HG02885 (cell line): ENCODE results near the gene OS9.

Experiments used
- ATAC-seq: cut with Tn5 transposase; IDR thresholded peaks from one replicate; pipeline ENCODE4 v1.9.1; 2021; ENCODE audit warnings: mild to moderate bottlenecking; ENCODE audit not compliant: unreplicated experiment, poor library complexity

OS9 gene

GRCh38 chr12:57732726-57733593 is 39.0 kb downstream of the OS9 start:
- ATAC-seq = no peak

DNA sequence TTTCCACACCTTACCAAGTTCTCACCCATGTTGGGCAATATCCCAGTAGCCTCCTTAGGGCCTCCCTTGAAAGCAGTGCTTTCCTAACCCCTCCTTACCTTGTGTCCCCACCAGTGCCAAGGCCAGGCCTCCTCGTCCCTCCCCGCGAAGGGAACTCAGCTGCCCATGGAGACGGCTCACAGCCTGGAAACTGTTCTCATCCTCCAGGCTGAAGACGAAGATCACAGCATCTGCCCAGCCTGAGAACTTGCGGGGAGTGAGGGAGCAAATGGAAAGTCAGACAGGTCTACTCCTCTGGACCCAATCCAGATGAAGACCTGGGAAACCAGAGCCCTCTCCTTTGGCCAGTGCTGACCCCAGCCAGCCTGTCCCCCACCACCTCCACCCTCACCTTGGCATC is 40.0 kb downstream of the OS9 start:
- no peak for ATAC-seq

DNA sequence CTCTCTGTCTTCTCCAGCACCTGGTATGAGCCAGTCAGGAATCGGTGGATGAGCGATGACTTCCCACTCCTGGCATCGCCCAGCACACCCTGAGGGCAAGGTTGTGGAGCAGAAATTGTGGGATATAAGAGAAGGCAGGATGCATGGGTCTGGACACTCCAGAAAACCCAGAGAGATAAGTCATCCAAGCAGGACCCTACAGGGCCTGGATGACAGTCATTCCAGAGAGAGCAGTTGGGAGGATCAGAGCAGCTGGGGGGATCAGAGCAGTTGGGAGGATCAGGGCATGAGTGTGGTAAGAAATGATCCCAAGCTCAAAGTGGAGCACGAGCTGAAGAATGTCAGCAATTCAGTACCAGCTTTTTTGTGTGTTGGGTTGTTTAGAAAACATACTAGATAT is 40.7 kb downstream of the OS9 start:
- ATAC-seq = no peak

GRCh38 chr12:57735198-57735855 is 41.4 kb downstream of the OS9 start:
- ATAC-seq = no peak

- no peak for ATAC-seq
Measured at GRCh38 chr12:57735952-57736740, 42.2 kb downstream of the OS9 start.

DNA sequence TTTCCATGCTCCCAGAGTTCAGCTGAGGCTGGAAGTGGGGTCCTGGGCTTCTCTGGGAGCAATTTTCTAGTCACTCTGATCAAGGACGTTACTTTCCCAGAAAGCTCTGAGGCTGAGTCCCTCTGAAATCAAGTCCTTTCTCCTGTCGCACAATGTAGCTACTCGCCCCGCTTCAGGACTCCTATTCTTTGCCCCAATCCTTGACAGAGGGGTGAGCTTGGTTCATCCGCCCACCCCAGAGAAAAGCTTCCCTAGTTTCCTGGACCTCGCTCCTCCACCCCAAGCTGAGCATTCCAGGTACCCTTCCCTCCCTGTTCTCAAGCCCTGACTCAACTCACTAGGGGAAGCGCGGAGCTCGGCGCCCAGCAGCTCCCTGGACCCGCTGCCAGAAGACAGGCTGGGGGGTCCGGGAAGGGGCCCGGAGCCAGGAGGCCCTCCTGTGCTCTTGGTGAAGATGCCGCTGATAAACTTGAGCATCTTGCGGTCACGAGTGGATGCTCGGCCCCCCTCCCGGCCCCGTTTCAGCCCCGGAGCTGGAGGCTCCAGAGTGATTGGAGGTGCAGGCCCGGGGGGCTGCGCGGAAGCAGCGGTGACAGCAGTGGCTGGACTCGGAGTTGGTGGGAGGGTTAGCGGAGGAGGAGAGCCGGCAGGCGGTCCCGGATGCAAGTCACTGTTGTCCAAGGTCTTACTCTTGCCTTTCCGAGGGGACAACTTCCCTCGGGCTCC is 43.0 kb downstream of the OS9 start:
- ATAC-seq = no peak

GRCh38 chr12:57737467-57738460 is 43.8 kb downstream of the OS9 start:
- ATAC-seq = no peak

DNA sequence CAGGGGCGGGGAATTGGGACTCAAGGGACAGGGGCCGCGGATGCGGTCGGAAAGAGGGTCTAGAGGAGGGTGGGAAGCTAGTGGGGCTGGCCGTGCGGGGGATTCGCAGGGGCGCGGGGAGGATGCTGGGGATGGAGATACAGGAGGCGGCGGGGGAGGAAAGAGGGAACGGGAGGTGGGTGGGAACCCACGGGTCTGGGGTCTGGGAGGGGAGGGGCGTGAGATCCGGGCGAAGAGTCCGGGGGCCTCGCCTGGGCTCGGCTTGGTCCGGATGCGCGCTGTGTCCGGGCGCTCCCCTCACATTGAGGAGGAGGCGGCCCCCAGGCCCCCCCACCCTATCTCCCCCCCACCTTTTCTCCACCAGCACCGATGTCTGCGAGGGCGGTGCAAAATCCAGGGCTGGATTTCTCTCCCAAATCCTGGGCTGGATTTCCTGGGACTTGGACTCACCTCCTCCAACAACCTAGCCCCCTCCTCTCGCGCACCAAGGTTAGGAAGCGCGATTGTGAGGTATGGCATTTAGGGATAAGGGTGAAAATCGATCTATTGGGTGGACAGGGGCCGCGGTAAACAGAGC is 44.8 kb downstream of the OS9 start, which contains the start of gene AGAP2:
Gene AGAP2 (minus strand): TSS at position 82 of the 577 bp plus-strand sequence. CDS start 496 bp downstream, outside the sequence.
- no peak for ATAC-seq

DNA sequence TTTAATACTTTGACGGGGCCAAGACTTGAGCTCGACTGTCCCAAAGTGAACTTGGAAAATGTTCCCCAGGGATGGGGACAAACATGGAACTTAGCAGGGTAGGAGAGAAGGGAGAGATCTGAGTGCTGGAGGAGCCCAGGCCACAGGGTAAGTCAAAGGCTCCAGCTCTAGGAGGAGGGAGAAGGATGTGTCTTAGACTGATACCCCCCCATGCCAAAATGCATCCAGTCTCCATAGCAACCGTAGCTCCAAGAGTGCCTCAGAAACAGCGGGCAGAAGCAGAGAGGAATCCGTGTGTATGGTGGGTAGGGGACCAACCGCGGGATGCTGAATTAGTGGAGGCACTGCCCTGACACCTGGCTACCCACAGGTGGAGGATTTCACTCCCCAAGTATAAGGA is 45.5 kb downstream of the OS9 start:
- no peak for ATAC-seq

DNA sequence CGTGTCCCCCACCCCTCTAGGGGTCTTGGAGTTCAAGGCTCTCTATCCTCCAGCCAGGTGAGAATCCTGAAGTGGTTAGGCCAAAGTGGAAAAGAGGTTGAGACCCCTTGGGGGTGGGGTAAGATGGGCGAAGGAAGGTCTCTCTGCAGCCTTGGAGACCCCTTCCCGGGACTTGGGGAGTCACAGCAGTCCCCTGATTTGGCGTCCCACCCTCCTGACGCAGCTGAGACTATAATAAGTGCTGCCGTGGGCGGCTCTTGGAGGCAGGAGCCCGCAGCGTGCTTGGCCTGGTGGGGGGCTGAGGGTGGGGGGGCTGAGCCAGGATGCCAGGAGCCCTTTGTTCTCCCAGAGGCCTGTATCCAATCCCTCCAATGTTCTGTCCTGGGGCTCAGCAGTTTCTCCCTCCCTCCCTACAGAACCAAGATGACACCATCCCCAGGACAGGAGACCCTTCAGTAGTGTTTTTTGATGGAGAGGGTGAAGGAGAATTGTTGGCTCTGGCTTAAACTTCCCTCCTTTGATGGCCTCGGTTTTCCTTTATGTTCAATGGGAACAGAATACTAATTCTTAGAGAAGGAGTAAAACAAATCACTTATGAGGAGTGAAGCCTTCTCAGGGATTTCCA is 46.1 kb downstream of the OS9 start:
- ATAC-seq = no peak

DNA sequence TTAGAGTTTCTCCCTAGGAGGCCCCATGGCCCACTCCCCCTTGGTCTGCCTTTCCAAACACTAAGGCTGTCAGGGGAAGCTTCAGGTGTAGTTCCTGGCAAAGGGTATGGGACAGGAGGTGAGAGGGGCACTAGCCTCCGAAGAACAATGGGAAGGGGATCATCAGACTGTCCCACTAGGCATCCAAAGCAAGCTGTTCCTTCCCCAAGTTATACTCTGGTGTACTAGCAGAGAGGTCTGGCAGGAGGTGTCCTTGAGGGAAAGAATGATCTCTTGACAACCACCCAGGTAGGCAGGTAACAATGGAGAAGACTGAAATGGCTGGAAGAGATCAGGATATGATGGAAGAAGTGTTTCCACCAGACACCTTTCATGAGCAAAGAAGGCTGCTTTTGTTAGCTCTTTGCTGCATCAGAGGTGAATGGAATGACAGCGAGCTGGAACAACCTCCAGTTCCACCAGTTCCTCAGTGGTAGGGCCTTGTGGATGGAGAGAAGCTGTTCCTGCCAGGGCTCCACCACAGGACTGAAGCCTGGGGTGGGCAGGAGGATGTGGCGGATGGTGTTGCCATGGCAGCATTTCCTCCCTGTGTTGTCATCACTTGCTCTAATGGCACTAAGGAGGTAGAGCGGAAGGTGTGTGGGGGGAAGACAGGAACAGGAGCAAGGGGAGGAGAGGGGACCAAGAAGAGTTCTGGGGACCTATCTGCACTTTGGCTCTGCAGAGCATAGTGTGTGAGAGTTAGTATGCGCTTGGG is 46.9 kb downstream of the OS9 start:
- ATAC-seq = peak; percentile 42

DNA sequence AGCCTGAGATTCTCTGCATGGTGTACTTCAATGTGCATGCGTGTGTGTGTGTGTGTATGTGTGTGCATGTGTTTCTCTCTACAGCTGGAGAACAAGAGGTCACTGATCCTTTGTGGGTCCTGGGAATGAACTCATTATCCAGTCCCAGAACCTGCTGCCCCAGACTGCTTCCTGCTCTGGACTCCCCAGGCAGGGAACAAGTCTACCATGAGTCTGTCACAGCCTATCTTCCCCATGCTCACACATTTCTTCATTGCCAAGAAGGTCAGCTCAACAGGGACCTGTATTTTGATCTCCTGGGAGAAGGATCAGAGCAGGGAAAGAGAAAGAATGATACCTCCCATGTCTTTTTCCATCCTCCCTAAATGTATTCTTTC is 47.5 kb downstream of the OS9 start:
- no peak for ATAC-seq

DNA sequence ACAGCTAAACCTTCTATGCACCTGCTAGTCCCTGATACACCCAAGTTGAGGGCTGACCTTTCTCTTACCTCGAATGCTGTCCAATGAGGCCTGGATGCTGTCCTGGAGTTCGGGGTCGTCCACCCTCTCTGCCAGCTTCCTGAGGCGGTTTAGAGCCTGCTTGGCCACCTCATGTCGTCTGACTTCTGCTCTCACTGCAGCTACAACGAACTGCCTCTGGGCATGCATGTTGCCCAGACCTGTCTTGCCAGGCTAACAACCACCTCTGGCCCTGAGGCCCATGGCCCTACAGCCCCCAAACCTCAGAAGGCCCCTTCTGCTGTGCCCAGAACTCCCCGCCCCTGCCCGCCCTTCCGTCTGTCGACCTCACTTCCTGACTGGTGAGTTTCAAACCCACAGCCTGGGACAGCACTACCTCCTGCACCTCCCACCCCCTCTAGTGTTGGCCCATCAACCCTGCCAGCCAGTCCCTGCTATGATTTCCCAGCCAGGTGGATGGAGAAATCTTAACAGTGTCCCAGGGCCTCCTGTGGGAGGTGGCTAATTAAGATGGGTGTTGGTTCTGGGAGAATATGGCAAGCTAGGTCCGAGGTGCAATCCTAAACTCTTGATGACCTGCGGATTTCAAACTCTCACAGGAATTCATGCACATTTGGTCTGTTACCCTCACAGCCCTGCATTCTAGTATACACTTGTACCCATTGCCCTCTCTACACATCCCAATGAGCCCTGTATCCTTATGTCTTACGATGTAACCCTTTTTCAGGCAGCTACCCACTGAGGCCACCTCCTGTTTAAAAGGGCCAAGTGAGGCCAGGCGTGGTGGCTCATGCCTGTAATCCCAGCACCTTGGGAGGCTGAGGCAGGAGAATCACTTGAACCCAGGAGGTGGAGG is 48.2 kb downstream of the OS9 start:
- peak; percentile 65 for ATAC-seq

GRCh38 chr12:57743769-57744168 is 49.8 kb downstream of the OS9 start:
- no peak for ATAC-seq

DNA sequence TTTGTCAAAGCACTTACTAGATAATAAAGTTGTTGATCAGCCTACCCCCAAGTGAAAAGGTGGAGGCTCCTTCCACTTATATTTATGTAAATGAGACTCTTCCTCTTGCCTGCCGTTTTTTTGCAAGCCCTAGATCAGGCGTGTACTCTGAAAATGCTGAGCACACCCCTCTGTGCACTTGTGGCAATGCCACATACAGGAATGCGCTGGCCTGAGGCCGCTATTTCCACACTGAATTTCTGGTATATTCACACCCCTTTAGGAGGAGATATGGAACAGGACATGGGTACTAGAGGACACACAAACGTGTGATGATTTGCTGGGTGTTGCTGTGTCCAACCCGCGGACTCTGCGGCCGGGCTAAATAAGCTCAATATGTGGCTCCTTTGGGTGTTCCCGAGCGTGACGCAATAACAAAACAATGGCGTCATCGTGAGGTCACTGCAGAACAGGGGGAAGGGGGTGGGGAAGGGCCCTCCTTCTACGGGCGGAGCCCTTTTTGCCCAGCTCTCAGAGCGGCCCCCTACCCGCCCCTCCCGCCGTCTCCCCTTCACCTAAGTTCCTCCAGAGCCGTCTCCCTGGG is 50.4 kb downstream of the OS9 start:
- ATAC-seq = peak; percentile 37

GRCh38 chr12:57744777-57745484 is 51.0 kb downstream of the OS9 start, which contains the start of gene TSPAN31:
TSPAN31 (plus strand) TSS chr12:57745039; CDS start chr12:57745155, 116 bp downstream.
- ATAC-seq = peak; percentile 85
